SK-N-SH (cell line): Measurements from ENCODE around the gene CERKL. TPM values are rescaled to one million over a fixed set of nuclear protein-coding genes. Genes with fewer than 3 reads are reported as not detected.

Experiments used
- CTCF ChIA-PET: fragments of 300-600, 350-600 bp; formaldehyde crosslinking; extraction: SDS; loops from one replicate; lab custom pipeline; 2021; lab: Yijun Ruan, JAX
- POLR2A ChIA-PET: fragments of 350-600 bp; sonication (Branson Sonifier 250); formaldehyde crosslinking; extraction: SDS; loops from one replicate; lab custom pipeline; 2020; ENCODE audit warnings: antibody characterized with exemption, inconsistent platforms; lab: Yijun Ruan, JAX
- DNase-seq: peaks from one replicate; pipeline ENCODE4 v3.0.0; 2012
- H2AFZ ChIP-seq: fragments of 200-600 bp; sonication (generic); 2 replicates; pipeline ENCODE4 v1.8.1; 2016; ENCODE audit warnings: antibody characterized with exemption, mild to moderate bottlenecking, low read depth
- H3F3A ChIP-seq: fragments of 200-600 bp; sonication (generic); replicated peaks from 2 replicates; pipeline ENCODE3; 2016; ENCODE audit warnings: antibody characterized with exemption, mild to moderate bottlenecking; ENCODE audit not compliant: insufficient read depth
- H3K27ac ChIP-seq, 2 experiments: fragments of 200-500 bp in 1 of 2; fragments of 200-600 bp in 1 of 2; sonication (Bioruptor generic) in 1 of 2; sonication (generic), shearing (Covaris generic) in 1 of 2; 2 replicates each; pipeline versions ENCODE4 v1.5.1 to v1.6.1; 2014 to 2016; ENCODE audit warnings: low read depth in 2 of 2, inconsistent platforms in 1 of 2, low read length in 1 of 2, mild to moderate bottlenecking in 1 of 2, mixed read lengths in 1 of 2
- H3K27me3 ChIP-seq: fragments of 200-600 bp; sonication (generic), shearing (Covaris generic); 2 replicates; pipeline ENCODE4 v1.6.1; 2016; ENCODE audit warnings: mixed run types; ENCODE audit not compliant: insufficient read depth
- H3K36me3 ChIP-seq, 2 experiments: fragments of 200-500 bp in 1 of 2; fragments of 200-600 bp in 1 of 2; sonication (Bioruptor generic) in 1 of 2; sonication (generic) in 1 of 2; replicated peaks in 1 of 2; 2 replicates each; pipeline versions ENCODE3 to v1.5.1; 2014 to 2016; ENCODE audit warnings: low read length in 1 of 2, mild to moderate bottlenecking in 1 of 2; ENCODE audit not compliant: insufficient read depth in 2 of 2, control insufficient read depth in 1 of 2
- H3K4me1 ChIP-seq, 2 experiments: fragments of 200-500 bp in 1 of 2; fragments of 200-600 bp in 1 of 2; sonication (Bioruptor generic) in 1 of 2; sonication (generic), shearing (Covaris generic) in 1 of 2; 2 replicates each; pipeline versions ENCODE4 v1.5.1 to v1.6.1; 2014 to 2016; ENCODE audit warnings: low read depth in 1 of 2, low read length in 1 of 2, mixed run types in 1 of 2; ENCODE audit not compliant: insufficient read depth in 2 of 2, control insufficient read depth in 1 of 2
- H3K4me2 ChIP-seq: fragments of 200-600 bp; sonication (generic), shearing (Covaris generic); 2 replicates; pipeline ENCODE4 v1.6.1; 2017; ENCODE audit warnings: mixed run types
- H3K4me3 ChIP-seq, 2 experiments: fragments of 200-500 bp in 1 of 2; fragments of 200-600 bp in 1 of 2; sonication (Bioruptor generic) in 1 of 2; sonication (generic), shearing (Covaris generic) in 1 of 2; 2 replicates each; pipeline versions ENCODE4 v1.5.1 to v1.8.1; 2014 to 2016; ENCODE audit warnings: low read depth in 2 of 2, inconsistent platforms in 1 of 2, low read length in 1 of 2, mild to moderate bottlenecking in 1 of 2, mixed read lengths in 1 of 2, moderate library complexity in 1 of 2
- H3K79me2 ChIP-seq: fragments of 200-600 bp; sonication (generic); 2 replicates; pipeline ENCODE4 v1.8.1; 2017; ENCODE audit warnings: mild to moderate bottlenecking; ENCODE audit not compliant: insufficient read depth
- H3K9ac ChIP-seq: fragments of 200-600 bp; sonication (generic); 2 replicates; pipeline ENCODE4 v1.6.1; 2017; ENCODE audit warnings: mixed run types
- H3K9me2 ChIP-seq: fragments of 200-600 bp; sonication (generic); 2 replicates; pipeline ENCODE4 v1.6.1; 2017; ENCODE audit warnings: mixed run types
- H3K9me3 ChIP-seq: fragments of 200-600 bp; sonication (generic); 2 replicates; pipeline ENCODE4 v1.6.1; 2017; ENCODE audit warnings: mixed run types, mild to moderate bottlenecking, moderate library complexity
- H4K20me1 ChIP-seq: fragments of 200-600 bp; sonication (generic); 2 replicates; pipeline ENCODE4 v1.6.1; 2017; ENCODE audit warnings: mild to moderate bottlenecking, mixed run types; ENCODE audit not compliant: insufficient read depth
- CTCF ChIP-seq: fragments of 200-600 bp; sonication (generic); IDR thresholded peaks from 2 replicates; pipeline ENCODE4 v1.6.1; 2017; ENCODE audit warnings: antibody characterized with exemption, mild to moderate bottlenecking, moderate library complexity
- EZH2phosphoT487 ChIP-seq: fragments of 200-600 bp; sonication (generic); IDR thresholded peaks from 2 replicates; pipeline ENCODE4 v1.6.1; 2017; ENCODE audit warnings: low read depth, mixed run types, mild to moderate bottlenecking, antibody characterized with exemption, moderate library complexity, borderline replicate concordance
- FOSL2 ChIP-seq: IDR thresholded peaks from 2 replicates; pipeline ENCODE4 v1.4.0; 2012; ENCODE audit warnings: low read depth, mild to moderate bottlenecking, moderate library complexity, borderline replicate concordance
- FOXM1 ChIP-seq: IDR thresholded peaks from 2 replicates; pipeline ENCODE4 v1.4.0; 2012; ENCODE audit warnings: low read depth, mild to moderate bottlenecking
- GABPA ChIP-seq: IDR thresholded peaks from 2 replicates; pipeline ENCODE4 v1.4.0; 2012; ENCODE audit warnings: low read depth, mild to moderate bottlenecking
- IRF3 ChIP-seq: fragments of 150-350 bp; IDR thresholded peaks from 2 replicates; pipeline ENCODE4 v1.6.1; 2016; ENCODE audit warnings: mild to moderate bottlenecking, low read depth, low read length
- MEF2A ChIP-seq: IDR thresholded peaks from 2 replicates; pipeline ENCODE4 v1.4.0; 2012; ENCODE audit warnings: low read depth, borderline replicate concordance
- MXI1 ChIP-seq: IDR thresholded peaks from 2 replicates; pipeline ENCODE4 v1.6.1; 2012; ENCODE audit warnings: mild to moderate bottlenecking, low read depth, low read length, improper control_type of control experiment
- NFIC ChIP-seq: IDR thresholded peaks from 2 replicates; pipeline ENCODE4 v1.4.0; 2012; ENCODE audit warnings: borderline replicate concordance
- NRF1 ChIP-seq: IDR thresholded peaks from 2 replicates; pipeline ENCODE4 v1.6.1; 2012; ENCODE audit warnings: low read depth, mild to moderate bottlenecking, low read length
- RAD21 ChIP-seq: IDR thresholded peaks from 2 replicates; pipeline ENCODE4 v1.6.1; 2012; ENCODE audit warnings: mild to moderate bottlenecking, low read length
- RCOR1 ChIP-seq: fragments of 150-350 bp; IDR thresholded peaks from 2 replicates; pipeline ENCODE4 v1.6.1; 2017; ENCODE audit warnings: antibody characterized with exemption, low read length
- SIN3A ChIP-seq: IDR thresholded peaks from 2 replicates; pipeline ENCODE4 v1.6.1; 2012; ENCODE audit warnings: low read depth, mild to moderate bottlenecking, low read length, moderate library complexity, borderline replicate concordance
- SMC3 ChIP-seq: IDR thresholded peaks from 2 replicates; pipeline ENCODE4 v1.6.1; 2012; ENCODE audit warnings: low read depth, low read length, improper control_type of control experiment
- TCF12 ChIP-seq: IDR thresholded peaks from 2 replicates; pipeline ENCODE4 v1.4.0; 2012
- TEAD4 ChIP-seq: IDR thresholded peaks from 2 replicates; pipeline ENCODE4 v1.4.0; 2012; ENCODE audit warnings: mild to moderate bottlenecking, borderline replicate concordance; ENCODE audit not compliant: insufficient read depth
- USF2 ChIP-seq: fragments of 150-350 bp; IDR thresholded peaks from 2 replicates; pipeline ENCODE4 v1.6.1; 2017; ENCODE audit warnings: antibody characterized with exemption, low read length, low read depth, borderline replicate concordance
- YY1 ChIP-seq: IDR thresholded peaks from 2 replicates; pipeline ENCODE4 v1.4.0; 2012; ENCODE audit warnings: low read depth, mild to moderate bottlenecking
- WGBS: methylation state at CpG from one replicate; pipeline ENCODE4 v1.1.6; 2017; ENCODE audit warnings: low lambda C conversion rate; 5-methylcytosine and 5-hydroxymethylcytosine counted together
- polyA plus RNA-seq, 3 experiments: library from polyadenylated mRNA; depleted of rRNA; stranded (reverse); fragments of >200 nt; gene quantifications; 2 replicates each; pipeline ENCODE4 v1.2.3, GENCODE V29; 2012

CERKL gene
- polyA plus RNA-seq, 1 of the 3 experiments (the other 2 are of a cell fraction): 0.07 TPM

- no peaks in the 10 kb centered on the region for H4K20me1 ChIP-seq
- DNase-seq: no peak
- CTCF ChIA-PET: interaction anchor here (1.2 to 7.8 kb wide), 2 partner anchors 14 to 1462 kb away, joined by 3 to 45 read pairs; no protein-coding TSS in a partner anchor
- WGBS: 71% methylated on average over 4 of the region's 4 CpGs
- peaks cover 0 to 4% of the 10 kb centered on the region in 2 experiments; a peak in 2 of 4 replicates for H3K4me1 ChIP-seq
- no peak overlapping the region for H3K9ac ChIP-seq
- H3K36me3 ChIP-seq: no peaks in the 10 kb centered on the region
- H3K27me3 ChIP-seq: no peaks in the 10 kb centered on the region
- no peak overlapping the region for H3K4me2 ChIP-seq
- no peak overlapping the region for H2AFZ ChIP-seq
- no peaks in the 10 kb centered on the region for H3F3A ChIP-seq
- no peak overlapping the region for H3K4me3 ChIP-seq
- H3K9me3 ChIP-seq: no peaks in the 10 kb centered on the region
- H3K9me2 ChIP-seq: no peaks in the 10 kb centered on the region
- no peak overlapping the region for H3K27ac ChIP-seq
- POLR2A ChIA-PET: no interaction called here
- H3K79me2 ChIP-seq: no peaks in the 10 kb centered on the region
- TF ChIP-seq RAD21 (no peak), MEF2A (no peak), SIN3A (no peak), MXI1 (no peak), EZH2phosphoT487 (no peak), IRF3 (no peak), YY1 (no peak), SMC3 (no peak), GABPA (no peak)
Observed at GRCh38 chr2:181586569-181587081, 70.3 kb downstream of the CERKL start.

GRCh38 chr2:181585732-181586131 is 71.2 kb downstream of the CERKL start:
- Histone ChIP-seq H3K27me3 (no peaks in the 10 kb centered on the region), H3K4me3 (no peak overlapping the region), H4K20me1 (no peaks in the 10 kb centered on the region), H3K4me2 (no peak overlapping the region), H3K79me2 (no peaks in the 10 kb centered on the region), H3K27ac (no peak overlapping the region), H3F3A (no peaks in the 10 kb centered on the region), H3K36me3 (no peaks in the 10 kb centered on the region), H3K4me1 (peaks cover 0 to 4% of the 10 kb centered on the region in 2 experiments; a peak in 2 of 4 replicates), H3K9me2 (no peaks in the 10 kb centered on the region), H3K9ac (no peak overlapping the region), H2AFZ (no peak overlapping the region), H3K9me3 (no peaks in the 10 kb centered on the region)
- WGBS: 43% methylated on average over 3 of the region's 3 CpGs
- ChIA-PET POLR2A (no interaction called here), CTCF (interaction anchor here (1.2 to 7.8 kb wide), 3 partner anchors 13 to 1461 kb away, joined by 3 to 45 read pairs (median 8); no protein-coding TSS in a partner anchor)
- TF ChIP-seq GABPA (no peak), FOXM1 (no peak), YY1 (no peak), USF2 (no peak), CTCF (no peak), NRF1 (no peak), RCOR1 (no peak), IRF3 (no peak), SMC3 (no peak), NFIC (no peak), FOSL2 (no peak), EZH2phosphoT487 (no peak), RAD21 (no peak), SIN3A (no peak), TCF12 (no peak), TEAD4 (no peak)
- no peak for DNase-seq
